Measurements from ENCODE around the gene ASTL. TPM values are rescaled to one million over a fixed set of nuclear protein-coding genes. Genes with fewer than 3 reads are reported as not detected.

ASTL gene
- total and polyA plus RNA-seq, 2 donors (not counting 3 experiments of a cell fraction or from before 2014, with no cell fraction given), result not detected

GRCh38 chr2:96109361-96109680 is 29.0 kb downstream of the ASTL start:
- Histone ChIP-seq H3K4me1 (ENCODE audit: control insufficient read depth, extremely low read depth, insufficient read depth, low read length) (no peaks in the 10 kb centered on the region), H3K4me2 (ENCODE audit: insufficient read depth, low read length) (no peak overlapping the region), H3K27me3 (ENCODE audit: control insufficient read depth in 2 of 2, insufficient read depth in 2 of 2, low read length in 2 of 2) (peaks cover 0 to 3% of the 10 kb centered on the region in 2 experiments), H2AFZ (ENCODE audit: low read depth, low read length) (no peak overlapping the region), H3K36me3 (ENCODE audit: control insufficient read depth in 2 of 2, extremely low read depth in 1 of 2, insufficient read depth in 2 of 2, low read length in 2 of 2) (no peaks in the 10 kb centered on the region), H3K9me3 (replicated peaks; ENCODE audit: control insufficient read depth, insufficient read depth, low read length) (no peaks in the 10 kb centered on the region), H3K9me1 (replicated peaks; ENCODE audit: control insufficient read depth, extremely low read depth, insufficient read depth, low read length) (no peaks in the 10 kb centered on the region), H3K27ac (ENCODE audit: insufficient read depth, low read depth, low read length) (no peak overlapping the region), H4K20me1 (replicated peaks; ENCODE audit: control insufficient read depth, extremely low read depth, insufficient read depth, low read length) (no peaks in the 10 kb centered on the region), H3K79me2 (ENCODE audit: control insufficient read depth, insufficient read depth, low read length) (no peaks in the 10 kb centered on the region), H3K9ac (replicated peaks; ENCODE audit: extremely low read depth, insufficient read depth, low read length) (no peak overlapping the region), H3K4me3 (replicated peaks in 1 of 3; ENCODE audit: insufficient read depth in 1 of 3, low read depth in 1 of 3, low read length in 3 of 3) (no peak overlapping the region)
- ChIA-PET POLR2A (no interaction called here), CTCF (interaction anchor here (1.2 to 2.7 kb wide), 3 partner anchors 8 to 87 kb away, joined by 3 to 18 read pairs (median 3); partner anchors contain the start of gene ADRA2B)
- DNase-seq (ENCODE audit: low read depth, low spot score) (no peak), FAIRE-seq (no peak)
- intact Hi-C loops (cut with micrococcal nuclease) (no loop called here), dilution Hi-C loops (cut with MboI; ENCODE audit: extremely low pct_ligation_motif_present, low sequenced_read_pairs) (no loop called here)
- no TSS peak for BruUV-seq (replicated peaks)
- TF ChIP-seq EZH2 (IDR thresholded peaks at IDR 0.05; ENCODE audit: borderline replicate concordance, low read depth, low read length, severe bottlenecking), result no peak
- no peak for TF ChIP-seq POLR2A (IDR thresholded peaks at IDR 0.05; ENCODE audit: low read depth, low read length)
- no peak for TF ChIP-seq POLR2AphosphoS5 (IDR thresholded peaks at IDR 0.05; ENCODE audit: insufficient read depth, low read depth, low read length)
- no peak for TF ChIP-seq MAX (IDR thresholded peaks at IDR 0.05; ENCODE audit: insufficient read depth, insufficient read length)
- no peak for TF ChIP-seq JUN (IDR thresholded peaks at IDR 0.05; ENCODE audit: borderline replicate concordance, insufficient read depth, insufficient read length, low read depth)
- TF ChIP-seq MYC (IDR thresholded peaks at IDR 0.05; ENCODE audit: low read depth, low read length), result no peak
- no peak for TF ChIP-seq GATA2 (IDR thresholded peaks at IDR 0.05; ENCODE audit: insufficient read depth, insufficient read length, low read depth, low read length)
- TF ChIP-seq FOS (IDR thresholded peaks at IDR 0.05; ENCODE audit: borderline replicate concordance, insufficient read depth, low read length), result no peak
- no peak for TF ChIP-seq CTCF (IDR thresholded peaks at IDR 0.05; ENCODE audit: extremely low read depth in 1 of 2, insufficient read depth in 1 of 2, low read depth in 1 of 2, low read length in 2 of 2)

All from endothelial cell of umbilical vein (primary cell).